ENCODE measurements around the gene ALLC. TPM values are rescaled to one million over a fixed set of nuclear protein-coding genes. Genes with fewer than 3 reads are reported as not detected.

The ALLC gene
- total RNA-seq, 2 donors from 2014 or later, result 5.2 TPM; not detected in 1

- no peaks in the 10 kb centered on the region for H3K36me3 ChIP-seq
- H3K27me3 ChIP-seq (replicated peaks; ENCODE audit: insufficient read depth), result no peaks in the 10 kb centered on the region
- H3K4me1 ChIP-seq (replicated peaks), result no peaks in the 10 kb centered on the region
- no peak overlapping the region for H3K4me3 ChIP-seq
- no peaks in the 10 kb centered on the region for H3K9me3 ChIP-seq
- intact Hi-C loops (cut with DNase I), result no loop called here
- WGBS, result 83% methylated on average over 23 of the region's 25 CpGs
- TF ChIP-seq CTCF (IDR thresholded peaks at IDR 0.05), result no peak
- TF ChIP-seq POLR2A (IDR thresholded peaks at IDR 0.05), result no peak
- TF ChIP-seq POLR2AphosphoS5 (IDR thresholded peaks at IDR 0.05), result no peak
- H3K27ac ChIP-seq, result no peak overlapping the region
- no peak for DNase-seq (ENCODE audit: low spot score)
These were observed 31.0 kb upstream of the ALLC start for GRCh38 chr2:3626812-3627499.

GRCh38 chr2:3627500-3628100, 30.4 kb upstream of the ALLC start:
- Histone ChIP-seq H3K27ac (no peak overlapping the region), H3K4me1 (replicated peaks) (no peaks in the 10 kb centered on the region), H3K9me3 (no peaks in the 10 kb centered on the region), H3K27me3 (replicated peaks; ENCODE audit: insufficient read depth) (no peaks in the 10 kb centered on the region), H3K36me3 (no peaks in the 10 kb centered on the region), H3K4me3 (no peak overlapping the region)
- TF ChIP-seq POLR2A (IDR thresholded peaks at IDR 0.05), result no peak
- TF ChIP-seq CTCF (IDR thresholded peaks at IDR 0.05), result no peak
- TF ChIP-seq POLR2AphosphoS5 (IDR thresholded peaks at IDR 0.05), result no peak
- 89% methylated on average over 21 of the region's 21 CpGs for WGBS
- intact Hi-C loops (cut with DNase I), result no loop called here
- DNase-seq (ENCODE audit: low spot score), result no peak

GRCh38 chr2:3628241-3628679, 29.7 kb upstream of the ALLC start:
- DNase-seq (ENCODE audit: low spot score), result no peak

GRCh38 chr2:3628800-3629199, 29.2 kb upstream of the ALLC start:
- Histone ChIP-seq H3K27ac (no peak overlapping the region), H3K4me1 (replicated peaks) (no peaks in the 10 kb centered on the region), H3K9me3 (no peaks in the 10 kb centered on the region), H3K36me3 (no peaks in the 10 kb centered on the region), H3K4me3 (no peak overlapping the region), H3K27me3 (replicated peaks; ENCODE audit: insufficient read depth) (no peaks in the 10 kb centered on the region)
- intact Hi-C loops (cut with DNase I), result no loop called here
- WGBS, result 38% methylated on average over 12 of the region's 12 CpGs
- TF ChIP-seq CTCF (IDR thresholded peaks at IDR 0.05) (no peak), POLR2A (IDR thresholded peaks at IDR 0.05) (no peak), POLR2AphosphoS5 (IDR thresholded peaks at IDR 0.05) (no peak)
- no peak for DNase-seq (ENCODE audit: low spot score)

More at GRCh38 chr2:3628241-3628679, 29.7 kb upstream of the ALLC start:
- Histone ChIP-seq H3K27ac (no peak overlapping the region), H3K36me3 (no peaks in the 10 kb centered on the region), H3K9me3 (no peaks in the 10 kb centered on the region), H3K4me3 (no peak overlapping the region), H3K27me3 (replicated peaks; ENCODE audit: insufficient read depth) (no peaks in the 10 kb centered on the region), H3K4me1 (replicated peaks) (no peaks in the 10 kb centered on the region)
- no peak for TF ChIP-seq CTCF (IDR thresholded peaks at IDR 0.05)
- TF ChIP-seq POLR2A (IDR thresholded peaks at IDR 0.05), result no peak
- TF ChIP-seq POLR2AphosphoS5 (IDR thresholded peaks at IDR 0.05), result no peak
- intact Hi-C loops (cut with DNase I), result no loop called here
- 89% methylated on average over 10 of the region's 10 CpGs for WGBS

- TF ChIP-seq POLR2AphosphoS5 (IDR thresholded peaks at IDR 0.05) (no peak), CTCF (IDR thresholded peaks at IDR 0.05) (no peak), POLR2A (IDR thresholded peaks at IDR 0.05) (no peak)
- H3K27ac ChIP-seq, result no peak overlapping the region
- intact Hi-C loops (cut with DNase I), result no loop called here
- H3K9me3 ChIP-seq, result no peaks in the 10 kb centered on the region
- H3K36me3 ChIP-seq, result no peaks in the 10 kb centered on the region
- H3K4me3 ChIP-seq, result no peak overlapping the region
- H3K27me3 ChIP-seq (replicated peaks; ENCODE audit: insufficient read depth), result no peaks in the 10 kb centered on the region
- DNase-seq (ENCODE audit: low spot score), result no peak
- no peaks in the 10 kb centered on the region for H3K4me1 ChIP-seq (replicated peaks)
- WGBS, result 90% methylated on average over 7 of the region's 7 CpGs
These were observed 27.4 kb upstream of the ALLC start for GRCh38 chr2:3630631-3631030.

Data from prostate gland (tissue), 2 donors.